ENCODE measurements around the gene SPATA20. TPM values are rescaled to one million over a fixed set of nuclear protein-coding genes. Genes with fewer than 3 reads are reported as not detected.

SPATA20 gene
- total and polyA plus RNA-seq, 4 donors: 15.6 to 42.4 (median 19.6) TPM

DNA sequence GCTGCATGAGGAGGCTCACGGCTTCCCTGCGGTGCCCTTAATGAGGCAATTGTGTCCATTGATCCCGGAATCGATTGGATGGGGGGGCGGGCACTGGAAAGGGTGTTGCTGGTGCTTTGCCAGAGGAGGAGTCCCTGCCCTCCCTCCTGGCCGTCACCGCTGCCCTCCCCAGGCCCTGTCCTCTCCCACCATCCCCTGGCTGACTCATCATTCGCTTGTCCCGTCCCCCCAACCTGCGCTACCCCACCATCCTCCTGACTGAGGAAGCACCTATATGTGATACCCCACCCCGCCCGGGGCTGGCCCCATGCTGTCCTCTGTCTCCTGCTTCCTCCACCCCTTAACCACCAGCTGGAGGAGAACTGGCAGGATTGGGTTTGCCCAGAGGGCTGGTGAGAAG lies 34.3 kb downstream of the SPATA20 start:
- 94% methylated on average over 12 of the region's 12 CpGs for WGBS
- Histone ChIP-seq H3K27ac (ENCODE audit: low read depth in 1 of 2, low read length in 2 of 2) (no peak overlapping the region), H3K9ac (ENCODE audit: low read depth in 1 of 2, low read length in 2 of 2) (no peak overlapping the region), H3K27me3 (ENCODE audit: control insufficient read depth in 4 of 4, insufficient read depth in 4 of 4, low read length in 3 of 4) (no peaks in the 10 kb centered on the region), H3K36me3 (ENCODE audit: control insufficient read depth in 4 of 4, insufficient read depth in 3 of 4, low read depth in 1 of 4, low read length in 3 of 4) (no peaks in the 10 kb centered on the region), H3K4me1 (ENCODE audit: control insufficient read depth in 4 of 4, insufficient read depth in 4 of 4, low read length in 3 of 4) (no peaks in the 10 kb centered on the region), H3K9me3 (ENCODE audit: control insufficient read depth in 4 of 4, low read length in 3 of 4) (no peaks in the 10 kb centered on the region), H3K4me3 (ENCODE audit: low read depth in 1 of 3, low read length in 3 of 3) (no peak overlapping the region)
- TF ChIP-seq, protein P1, sequence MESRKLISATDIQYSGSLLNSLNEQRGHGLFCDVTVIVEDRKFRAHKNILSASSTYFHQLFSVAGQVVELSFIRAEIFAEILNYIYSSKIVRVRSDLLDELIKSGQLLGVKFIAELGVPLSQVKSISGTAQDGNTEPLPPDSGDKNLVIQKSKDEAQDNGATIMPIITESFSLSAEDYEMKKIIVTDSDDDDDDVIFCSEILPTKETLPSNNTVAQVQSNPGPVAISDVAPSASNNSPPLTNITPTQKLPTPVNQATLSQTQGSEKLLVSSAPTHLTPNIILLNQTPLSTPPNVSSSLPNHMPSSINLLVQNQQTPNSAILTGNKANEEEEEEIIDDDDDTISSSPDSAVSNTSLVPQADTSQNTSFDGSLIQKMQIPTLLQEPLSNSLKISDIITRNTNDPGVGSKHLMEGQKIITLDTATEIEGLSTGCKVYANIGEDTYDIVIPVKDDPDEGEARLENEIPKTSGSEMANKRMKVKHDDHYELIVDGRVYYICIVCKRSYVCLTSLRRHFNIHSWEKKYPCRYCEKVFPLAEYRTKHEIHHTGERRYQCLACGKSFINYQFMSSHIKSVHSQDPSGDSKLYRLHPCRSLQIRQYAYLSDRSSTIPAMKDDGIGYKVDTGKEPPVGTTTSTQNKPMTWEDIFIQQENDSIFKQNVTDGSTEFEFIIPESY (IDR thresholded peaks at IDR 0.05): no peak
- no peak for TF ChIP-seq TAF1 (conservative IDR thresholded peaks at IDR 0.05)
- no peak for TF ChIP-seq RXRA (IDR thresholded peaks at IDR 0.05)
- TF ChIP-seq GABPA (IDR thresholded peaks at IDR 0.05 in 1 of 2, conservative IDR thresholded peaks at IDR 0.05 in 1 of 2): no peak
- no peak for TF ChIP-seq REST (IDR thresholded peaks at IDR 0.05)
- no peak for TF ChIP-seq CTCF (IDR thresholded peaks at IDR 0.05; ENCODE audit: low read depth, low read length, missing input control)
- no peak for TF ChIP-seq FOXA2 (IDR thresholded peaks at IDR 0.05)
- no peak for TF ChIP-seq JUND (IDR thresholded peaks at IDR 0.05)
- TF ChIP-seq SP1 (IDR thresholded peaks at IDR 0.05): no peak
- no peak for TF ChIP-seq MAX (IDR thresholded peaks at IDR 0.05)
- TF ChIP-seq FOXA1 (IDR thresholded peaks at IDR 0.05): no peak
- TF ChIP-seq, protein P2, sequence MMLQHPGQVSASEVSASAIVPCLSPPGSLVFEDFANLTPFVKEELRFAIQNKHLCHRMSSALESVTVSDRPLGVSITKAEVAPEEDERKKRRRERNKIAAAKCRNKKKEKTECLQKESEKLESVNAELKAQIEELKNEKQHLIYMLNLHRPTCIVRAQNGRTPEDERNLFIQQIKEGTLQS (IDR thresholded peaks at IDR 0.05): no peak
- no peak for TF ChIP-seq EGR1 (IDR thresholded peaks at IDR 0.05; ENCODE audit: low read depth in 2 of 2)
- TF ChIP-seq HNF4G (IDR thresholded peaks at IDR 0.05): no peak
- TF ChIP-seq NR2F2 (IDR thresholded peaks at IDR 0.05): no peak
- no peak for TF ChIP-seq RAD21 (IDR thresholded peaks at IDR 0.05)
- no peak for TF ChIP-seq YY1 (IDR thresholded peaks at IDR 0.05)
- TF ChIP-seq HNF4A (conservative IDR thresholded peaks at IDR 0.05): no peak
- DNase-seq (ENCODE audit: low spot score): no peak
